ENCODE data around the gene DCAF4L1.

DNA sequence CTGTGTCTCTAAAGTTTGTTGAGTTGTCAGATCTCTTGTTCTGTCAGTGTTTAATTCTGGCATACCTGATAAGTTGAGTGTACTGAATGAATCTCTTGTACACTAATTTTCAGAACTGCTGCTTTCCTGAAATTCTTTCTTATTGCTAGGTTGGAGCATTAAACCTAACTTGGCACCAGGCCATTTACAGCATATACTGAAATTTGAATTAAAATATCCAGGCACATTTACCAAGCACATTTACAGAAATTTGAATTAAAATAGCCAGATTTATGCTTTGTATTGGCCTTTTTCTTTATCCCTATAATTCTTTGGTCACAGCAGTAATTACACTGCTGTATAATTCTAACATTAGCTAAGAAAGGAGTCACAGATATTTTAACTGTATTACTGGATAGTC lies 37.5 kb upstream of the DCAF4L1 start:
- TF ChIP-seq, protein P1, sequence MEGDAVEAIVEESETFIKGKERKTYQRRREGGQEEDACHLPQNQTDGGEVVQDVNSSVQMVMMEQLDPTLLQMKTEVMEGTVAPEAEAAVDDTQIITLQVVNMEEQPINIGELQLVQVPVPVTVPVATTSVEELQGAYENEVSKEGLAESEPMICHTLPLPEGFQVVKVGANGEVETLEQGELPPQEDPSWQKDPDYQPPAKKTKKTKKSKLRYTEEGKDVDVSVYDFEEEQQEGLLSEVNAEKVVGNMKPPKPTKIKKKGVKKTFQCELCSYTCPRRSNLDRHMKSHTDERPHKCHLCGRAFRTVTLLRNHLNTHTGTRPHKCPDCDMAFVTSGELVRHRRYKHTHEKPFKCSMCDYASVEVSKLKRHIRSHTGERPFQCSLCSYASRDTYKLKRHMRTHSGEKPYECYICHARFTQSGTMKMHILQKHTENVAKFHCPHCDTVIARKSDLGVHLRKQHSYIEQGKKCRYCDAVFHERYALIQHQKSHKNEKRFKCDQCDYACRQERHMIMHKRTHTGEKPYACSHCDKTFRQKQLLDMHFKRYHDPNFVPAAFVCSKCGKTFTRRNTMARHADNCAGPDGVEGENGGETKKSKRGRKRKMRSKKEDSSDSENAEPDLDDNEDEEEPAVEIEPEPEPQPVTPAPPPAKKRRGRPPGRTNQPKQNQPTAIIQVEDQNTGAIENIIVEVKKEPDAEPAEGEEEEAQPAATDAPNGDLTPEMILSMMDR (IDR thresholded peaks at IDR 0.05), result no peak
- no peak for TF ChIP-seq POLR2A (IDR thresholded peaks at IDR 0.05)
